Fibroblast of villous mesenchyme (primary cell): ENCODE data around the gene CALY. TPM values are rescaled to one million over a fixed set of nuclear protein-coding genes. Genes with fewer than 3 reads are reported as not detected.

ENCODE experiments used
- DNase-seq: peaks from one replicate; pipeline ENCODE4 v3.0.0-alpha.2; 2010; ENCODE audit warnings: low read depth
- H3K4me3 ChIP-seq: 2 replicates; pipeline ENCODE4 v1.5.1; 2011; ENCODE audit warnings: low read depth, mild to moderate bottlenecking, low read length
- CTCF ChIP-seq: IDR thresholded peaks from 2 replicates; pipeline ENCODE4 v1.5.1; 2012; ENCODE audit warnings: low read depth, mild to moderate bottlenecking, low read length; ENCODE audit not compliant: insufficient read depth
- total RNA-seq: library from RNA; depleted of rRNA; stranded (reverse); fragments of >200 nt; gene quantifications from 2 replicates; pipeline ENCODE4 v1.2.3, GENCODE V29; 2012

Gene CALY
- total RNA-seq, 1 donor = not detected

GRCh38 chr10:133295426-133296320 is 41.0 kb downstream of the CALY start:
- no peak for TF ChIP-seq CTCF
- H3K4me3 ChIP-seq = no peak overlapping the region
- no peak for DNase-seq

GRCh38 chr10:133294189-133294588 is 42.5 kb downstream of the CALY start:
- TF ChIP-seq CTCF = no peak
- H3K4me3 ChIP-seq = no peak overlapping the region
- no peak for DNase-seq

- no peak overlapping the region for H3K4me3 ChIP-seq
- DNase-seq = no peak
These were observed 42.9 kb downstream of the CALY start for GRCh38 chr10:133293810-133294119.

GRCh38 chr10:133292919-133293809 is 43.5 kb downstream of the CALY start:
- H3K4me3 ChIP-seq = no peak overlapping the region
- no peak for TF ChIP-seq CTCF
- DNase-seq = peak; percentile 42

More at GRCh38 chr10:133293810-133294119, 42.9 kb downstream of the CALY start:
- no peak for TF ChIP-seq CTCF

- TF ChIP-seq CTCF = no peak
- H3K4me3 ChIP-seq = no peak overlapping the region
- DNase-seq = no peak
These were observed 46.9 kb downstream of the CALY start for GRCh38 chr10:133289761-133290160.

- TF ChIP-seq CTCF = no peak
- DNase-seq = no peak
- no peak overlapping the region for H3K4me3 ChIP-seq
These were observed 48.7 kb downstream of the CALY start for GRCh38 chr10:133287832-133288500.
